ENCODE results near the gene EXD1. TPM values are rescaled to one million over a fixed set of nuclear protein-coding genes. Genes with fewer than 3 reads are reported as not detected.

Gene EXD1
- total RNA-seq, 1 donor from 2014 or later, result 0.41 TPM

- Histone ChIP-seq H2AFZ (replicated peaks) (no peak overlapping the region), H3K36me3 (no peaks in the 10 kb centered on the region), H3K9ac (no peak overlapping the region), H3K27ac (no peak overlapping the region), H3K4me3 (no peak overlapping the region), H3F3A (ENCODE audit: low read depth) (no peaks in the 10 kb centered on the region), H3K9me3 (ENCODE audit: low read depth) (no peaks in the 10 kb centered on the region), H3K4me2 (no peak overlapping the region), H3K4me1 (no peaks in the 10 kb centered on the region), H3K27me3 (no peaks in the 10 kb centered on the region), H3K79me2 (ENCODE audit: low read depth) (no peaks in the 10 kb centered on the region), H4K20me1 (ENCODE audit: low read depth) (no peaks in the 10 kb centered on the region)
- DNase-seq (ENCODE audit: low spot score), result no peak
- no peaks in the 10 kb centered on the region for H3K27me3 Mint-ChIP-seq (ENCODE audit: insufficient read depth, low read depth)
- no peak overlapping the region for H3K4me3 Mint-ChIP-seq
- no peak overlapping the region for H3K27ac Mint-ChIP-seq
- TF ChIP-seq CTCF (IDR thresholded peaks at IDR 0.05) (no peak), EZH2 (IDR thresholded peaks at IDR 0.05) (no peak), EZH2phosphoT487 (IDR thresholded peaks at IDR 0.05) (no peak)
- peaks cover 5% of the 10 kb centered on the region for H3K9me3 Mint-ChIP-seq
- no peaks in the 10 kb centered on the region for H3K4me1 Mint-ChIP-seq
- H3K36me3 Mint-ChIP-seq, result no peaks in the 10 kb centered on the region
Observed at GRCh38 chr15:41153733-41154132, 76.8 kb downstream of the EXD1 start.

- DNase-seq (ENCODE audit: low spot score), result no peak
- Mint-ChIP-seq H3K36me3 (no peaks in the 10 kb centered on the region), H3K4me1 (no peaks in the 10 kb centered on the region)
Observed at GRCh38 chr15:41151451-41152005, 79.0 kb downstream of the EXD1 start.

GRCh38 chr15:41150279-41150678, 80.3 kb downstream of the EXD1 start:
- Histone ChIP-seq H2AFZ (replicated peaks) (peak overlapping the region; percentile 68), H3K4me2 (no peak overlapping the region), H4K20me1 (ENCODE audit: low read depth) (no peaks in the 10 kb centered on the region), H3K27ac (no peak overlapping the region), H3K36me3 (no peaks in the 10 kb centered on the region), H3K9ac (no peak overlapping the region), H3K4me1 (no peaks in the 10 kb centered on the region), H3K79me2 (ENCODE audit: low read depth) (no peaks in the 10 kb centered on the region), H3K9me3 (ENCODE audit: low read depth) (no peaks in the 10 kb centered on the region), H3F3A (ENCODE audit: low read depth) (no peaks in the 10 kb centered on the region), H3K27me3 (no peaks in the 10 kb centered on the region), H3K4me3 (no peak overlapping the region)
- DNase-seq (ENCODE audit: low spot score), result no peak
- H3K4me1 Mint-ChIP-seq, result no peaks in the 10 kb centered on the region
- peaks cover 5% of the 10 kb centered on the region for H3K9me3 Mint-ChIP-seq
- H3K27me3 Mint-ChIP-seq (ENCODE audit: insufficient read depth, low read depth), result peaks cover 3% of the 10 kb centered on the region
- no peak overlapping the region for H3K27ac Mint-ChIP-seq
- no peaks in the 10 kb centered on the region for H3K36me3 Mint-ChIP-seq
- H3K4me3 Mint-ChIP-seq, result no peak overlapping the region
- TF ChIP-seq CTCF (IDR thresholded peaks at IDR 0.05) (no peak), EZH2phosphoT487 (IDR thresholded peaks at IDR 0.05) (no peak), EZH2 (IDR thresholded peaks at IDR 0.05) (no peak)

More at GRCh38 chr15:41151451-41152005, 79.0 kb downstream of the EXD1 start:
- Histone ChIP-seq H3K79me2 (ENCODE audit: low read depth) (no peaks in the 10 kb centered on the region), H3K4me2 (no peak overlapping the region), H3K9me3 (ENCODE audit: low read depth) (no peaks in the 10 kb centered on the region), H3K9ac (no peak overlapping the region), H3K36me3 (no peaks in the 10 kb centered on the region), H4K20me1 (ENCODE audit: low read depth) (no peaks in the 10 kb centered on the region), H3K4me3 (no peak overlapping the region), H3K4me1 (no peaks in the 10 kb centered on the region), H2AFZ (replicated peaks) (no peak overlapping the region), H3K27ac (no peak overlapping the region), H3K27me3 (no peaks in the 10 kb centered on the region), H3F3A (ENCODE audit: low read depth) (no peaks in the 10 kb centered on the region)
- Mint-ChIP-seq H3K9me3 (peaks cover 5% of the 10 kb centered on the region), H3K4me3 (no peak overlapping the region), H3K27me3 (ENCODE audit: insufficient read depth, low read depth) (no peaks in the 10 kb centered on the region), H3K27ac (no peak overlapping the region)
- no peak for TF ChIP-seq EZH2 (IDR thresholded peaks at IDR 0.05)

- peaks cover 3% of the 10 kb centered on the region for H3K27me3 Mint-ChIP-seq (ENCODE audit: insufficient read depth, low read depth)
- no peaks in the 10 kb centered on the region for H3K36me3 Mint-ChIP-seq
- Histone ChIP-seq H3K27ac (no peak overlapping the region), H3F3A (ENCODE audit: low read depth) (no peaks in the 10 kb centered on the region), H2AFZ (replicated peaks) (no peak overlapping the region), H3K4me1 (no peaks in the 10 kb centered on the region), H3K4me3 (no peak overlapping the region), H3K27me3 (no peaks in the 10 kb centered on the region), H4K20me1 (ENCODE audit: low read depth) (no peaks in the 10 kb centered on the region), H3K36me3 (no peaks in the 10 kb centered on the region), H3K9me3 (ENCODE audit: low read depth) (no peaks in the 10 kb centered on the region), H3K9ac (no peak overlapping the region), H3K79me2 (ENCODE audit: low read depth) (no peaks in the 10 kb centered on the region), H3K4me2 (no peak overlapping the region)
- peaks cover 5% of the 10 kb centered on the region for H3K9me3 Mint-ChIP-seq
- no peak for DNase-seq (ENCODE audit: low spot score)
- TF ChIP-seq EZH2 (IDR thresholded peaks at IDR 0.05), result no peak
- no peak for TF ChIP-seq EZH2phosphoT487 (IDR thresholded peaks at IDR 0.05)
- TF ChIP-seq CTCF (IDR thresholded peaks at IDR 0.05), result no peak
- H3K27ac Mint-ChIP-seq, result no peak overlapping the region
- no peak overlapping the region for H3K4me3 Mint-ChIP-seq
- H3K4me1 Mint-ChIP-seq, result no peaks in the 10 kb centered on the region
Observed at GRCh38 chr15:41148065-41148464, 82.5 kb downstream of the EXD1 start.
